HUDEP-2 (cell line): ENCODE results near the gene ABCB11.

Experiments
- DNase-seq, 76 experiments: peaks; one replicate each; lab custom pipeline; 2025; ENCODE audit not compliant: unreplicated experiment in 76 of 76; lab: John Stamatoyannopoulos, UW

ABCB11 gene

DNA sequence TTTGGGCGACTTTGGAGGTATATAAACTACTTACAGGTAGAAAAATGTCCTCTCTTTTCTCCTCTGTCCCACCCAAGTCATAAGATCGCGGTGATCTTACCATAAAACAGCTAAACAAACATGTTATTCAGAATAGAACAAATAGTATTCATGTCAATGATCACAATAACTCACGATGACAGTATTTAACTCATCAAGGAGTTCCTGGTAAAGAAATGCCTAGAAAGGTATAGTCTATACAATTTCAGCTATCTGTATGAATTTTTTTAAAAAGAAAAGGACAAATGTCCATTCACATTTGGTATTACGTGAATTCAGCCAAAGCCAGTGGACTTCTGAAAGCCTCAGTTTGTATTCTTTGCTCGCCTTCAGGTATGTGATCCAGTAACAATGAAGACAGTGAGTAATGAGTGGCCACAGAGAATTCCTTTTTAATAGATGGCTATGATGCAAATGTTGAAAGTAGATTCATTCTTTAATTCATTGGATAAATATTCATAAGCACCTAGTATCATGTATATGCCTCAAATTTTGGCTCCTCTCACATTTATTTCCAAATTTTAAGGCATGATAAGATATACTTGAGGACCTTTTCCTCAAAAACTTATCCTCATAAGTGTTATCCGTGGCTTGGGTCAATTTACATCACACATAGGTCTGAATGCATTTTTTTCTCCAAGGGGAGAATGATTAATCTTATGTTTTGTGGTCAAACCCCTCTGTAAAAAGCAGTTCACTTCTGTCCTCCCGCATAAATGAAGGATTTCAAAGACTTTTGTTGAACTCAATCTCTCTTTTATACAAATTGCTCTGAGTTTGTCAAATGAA, 20.3 kb downstream of the ABCB11 start:
- DNase-seq: no peak

DNA sequence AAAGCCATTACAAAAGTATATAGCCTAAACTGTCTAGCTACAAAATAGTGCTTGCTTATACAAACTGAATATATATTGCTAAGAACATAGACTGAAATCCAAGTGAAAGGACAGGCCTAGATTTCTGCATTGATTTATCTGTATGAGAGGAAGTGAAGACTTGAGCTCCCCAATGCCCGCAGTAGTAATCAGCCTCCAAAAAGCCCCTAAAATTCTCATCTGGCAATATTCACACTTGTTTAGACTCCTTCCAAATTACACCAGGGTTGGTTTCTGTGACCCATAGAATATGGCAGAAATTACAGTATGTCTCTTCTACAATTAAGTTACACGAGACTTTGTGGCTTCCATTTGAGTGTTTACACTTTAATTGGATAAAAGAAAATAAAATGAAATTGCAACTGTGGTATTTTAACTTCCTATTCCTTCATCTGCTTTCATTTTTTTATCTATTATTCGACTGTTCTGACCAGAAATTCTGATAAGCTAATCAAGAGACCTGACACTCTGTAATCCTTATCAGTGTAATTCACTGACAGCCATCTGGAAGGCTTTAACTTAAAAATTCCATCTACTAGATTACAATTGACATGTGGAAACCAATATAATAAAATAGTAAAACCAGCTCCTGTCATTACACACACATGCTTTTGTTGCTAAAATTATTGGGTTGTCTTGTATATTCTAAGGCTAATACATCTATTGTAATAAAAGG, 21.1 kb downstream of the ABCB11 start:
- peak in 3 of 76 experiments; percentile 8 to 18 (median 12) for DNase-seq

DNA sequence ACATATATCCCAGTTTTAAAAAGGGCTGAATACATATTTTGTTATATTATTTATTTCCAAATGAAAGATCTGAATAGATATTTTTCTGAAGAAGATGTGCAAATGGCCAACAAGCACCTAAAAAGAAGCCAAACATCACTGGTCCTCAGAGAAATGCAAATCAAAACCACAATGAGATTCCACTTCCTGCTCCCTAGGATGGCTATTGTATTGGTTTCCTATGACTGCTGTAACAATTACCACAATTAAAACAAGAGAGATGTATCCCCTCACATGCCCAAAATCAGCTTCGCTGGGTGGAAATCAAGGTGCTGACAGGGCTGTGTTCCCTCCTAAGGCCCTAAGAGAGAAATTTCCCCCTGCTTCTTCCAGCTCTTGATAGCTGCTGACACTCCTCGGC, 23.2 kb downstream of the ABCB11 start:
- DNase-seq: no peak

DNA sequence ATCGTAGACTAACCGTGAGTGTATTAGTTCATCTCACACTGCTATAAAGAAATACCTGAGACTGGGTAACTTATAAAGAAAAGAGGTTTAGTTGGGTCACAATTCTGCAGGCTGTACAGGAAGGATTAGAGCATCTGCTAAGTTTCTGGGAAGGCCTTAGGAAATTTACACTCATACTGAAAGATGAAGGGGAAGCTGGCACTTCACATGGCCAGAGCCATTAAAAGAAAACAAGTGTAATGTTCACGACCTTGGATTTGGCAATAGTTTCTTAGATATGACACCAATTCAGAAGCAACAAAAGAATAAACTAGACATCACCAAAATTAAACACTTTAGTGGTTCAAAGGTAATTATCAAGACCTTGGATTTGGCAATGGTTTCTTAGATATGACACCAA, 23.8 kb downstream of the ABCB11 start:
- no peak for DNase-seq

DNA sequence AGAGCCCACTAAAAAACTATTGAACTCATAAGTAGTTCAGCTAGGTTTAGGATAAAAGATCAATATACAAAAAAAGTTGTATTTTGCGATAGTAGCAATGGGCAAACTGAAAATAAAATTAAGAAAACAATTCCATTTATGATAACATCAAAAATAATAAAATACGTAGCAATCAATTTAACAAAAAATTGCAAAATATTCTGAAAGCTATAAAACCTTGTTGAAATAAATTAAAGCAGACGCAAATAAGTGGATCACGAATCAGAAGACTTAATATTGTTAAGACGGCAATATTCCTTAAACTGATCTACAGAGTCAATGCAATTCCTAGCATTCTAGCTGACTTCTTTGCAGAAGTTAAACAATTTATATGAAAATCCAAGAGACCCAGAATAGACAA, 24.5 kb downstream of the ABCB11 start:
- no peak for DNase-seq

DNA sequence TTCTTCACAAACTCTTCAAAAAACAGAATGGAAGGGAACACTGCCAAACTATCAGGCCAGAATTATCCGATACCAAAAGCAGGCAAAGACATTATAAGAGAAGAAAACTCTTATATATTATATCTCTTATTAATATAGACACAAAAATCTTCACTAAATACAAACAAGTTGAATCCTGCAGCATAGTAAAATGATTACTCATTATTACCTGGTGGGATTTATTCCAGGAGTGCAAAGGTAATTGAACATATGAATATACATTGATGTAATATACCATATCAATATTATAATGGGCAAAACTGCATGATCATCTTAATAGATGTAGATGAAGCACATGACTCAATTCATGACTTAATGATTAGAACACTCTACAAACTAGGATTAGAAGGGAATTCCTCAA, 25.1 kb downstream of the ABCB11 start:
- DNase-seq: no peak

DNA sequence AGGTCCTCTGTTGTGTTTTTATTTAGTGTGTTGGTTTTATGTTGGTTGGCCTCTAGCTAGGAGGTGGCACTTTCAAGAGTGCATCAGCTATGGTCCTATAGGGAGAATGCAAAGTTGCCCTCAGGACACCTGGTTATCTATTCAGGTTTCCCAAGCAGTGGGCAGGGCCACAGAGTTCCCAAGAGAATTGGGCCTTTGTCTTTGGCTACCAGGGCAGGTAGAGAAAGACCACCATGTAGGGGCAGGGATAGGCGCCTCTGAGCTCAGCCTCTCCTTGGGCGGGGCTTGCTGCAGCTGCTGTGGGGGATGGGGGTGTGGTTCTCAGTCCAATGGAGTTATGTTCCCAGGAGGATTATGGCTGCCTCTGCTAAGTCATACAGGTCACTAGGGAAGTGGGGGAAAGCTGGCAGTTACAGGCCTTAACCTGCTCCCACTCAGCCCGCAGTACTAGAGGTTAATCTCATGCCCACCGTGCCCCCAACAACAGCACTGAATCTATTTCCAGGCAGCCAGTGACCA, 26.0 kb downstream of the ABCB11 start:
- no peak for DNase-seq

DNA sequence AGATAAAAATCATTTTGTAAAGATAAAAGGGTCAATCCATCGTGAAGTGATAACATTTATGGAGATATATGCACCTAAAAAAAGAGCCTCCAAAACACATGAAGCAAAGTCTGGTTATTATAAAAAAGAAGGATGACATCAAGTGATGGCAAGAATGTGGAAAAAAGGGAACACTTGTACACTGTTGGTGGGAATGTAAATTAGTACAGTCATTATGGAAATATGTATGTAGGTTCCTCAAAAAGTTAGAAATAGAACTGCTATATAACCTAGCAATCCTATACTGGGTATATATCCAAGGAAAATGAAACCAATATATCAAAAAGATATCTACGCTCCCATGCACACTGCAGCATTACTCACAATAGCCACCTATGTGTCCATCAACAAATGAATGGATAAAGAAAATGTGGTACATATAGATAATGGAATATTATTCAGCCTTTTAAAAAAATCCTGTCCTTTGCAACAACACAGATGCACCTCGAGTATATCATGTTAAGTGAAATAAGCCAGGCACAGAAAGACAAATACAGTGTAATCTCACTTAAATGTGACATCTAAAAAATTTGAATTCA, 28.9 kb downstream of the ABCB11 start:
- DNase-seq: no peak

DNA sequence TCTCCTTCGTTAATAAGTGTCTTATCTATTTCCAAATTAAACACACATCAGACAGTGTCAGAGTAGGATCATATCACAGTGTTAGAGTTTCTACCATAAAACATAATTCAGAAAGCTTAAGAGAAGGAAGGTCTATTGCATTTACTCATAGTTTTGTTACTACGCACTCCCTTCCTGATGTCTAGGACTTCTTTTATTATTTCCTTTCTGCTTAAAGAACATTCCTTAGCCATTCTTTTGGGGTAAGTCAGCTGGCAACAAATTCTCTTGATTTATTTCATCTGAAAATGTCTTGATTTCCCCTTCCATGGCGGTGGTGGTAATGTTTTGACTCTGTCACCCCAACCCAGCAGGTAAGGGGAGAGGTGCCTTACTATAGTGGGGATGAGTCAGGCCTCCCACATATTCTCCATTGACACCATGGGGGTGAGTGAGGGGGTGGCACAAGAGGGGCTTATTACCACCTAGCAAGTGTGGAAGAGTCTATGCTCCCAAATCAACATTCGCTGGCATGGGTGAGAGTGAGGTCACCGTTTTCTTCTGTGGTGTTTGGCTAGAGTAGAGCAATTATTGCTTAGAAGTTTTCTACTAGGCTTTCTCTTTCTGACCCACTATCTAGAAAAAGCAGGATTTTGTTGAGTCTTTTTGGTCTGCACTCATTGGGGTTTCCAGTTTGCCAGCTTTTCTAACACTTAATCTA, 29.9 kb downstream of the ABCB11 start:
- no peak for DNase-seq

DNA sequence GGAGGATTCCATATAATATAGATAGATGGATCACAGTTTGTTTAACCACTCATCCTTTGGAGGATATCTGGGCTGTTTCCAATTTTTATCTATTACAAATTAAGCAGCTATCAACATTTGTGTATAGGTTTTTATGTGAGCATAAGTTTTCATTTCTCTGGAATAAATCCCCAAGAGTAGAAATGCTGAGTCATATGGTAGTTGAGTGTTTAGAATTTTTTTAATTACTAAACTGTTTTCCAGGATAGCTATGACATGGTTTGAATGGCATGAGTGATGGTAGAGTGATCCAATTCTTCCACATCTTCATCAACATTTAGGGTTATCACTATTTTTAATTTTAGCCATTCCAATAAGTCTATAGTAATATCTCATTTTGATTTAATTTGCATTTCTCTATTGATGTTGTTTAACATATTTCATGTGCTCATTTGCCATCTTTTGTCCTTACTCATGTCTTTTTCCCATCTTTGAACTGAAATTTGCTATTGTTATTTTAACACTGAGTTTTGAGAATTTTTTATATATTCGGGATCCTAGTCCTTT, 31.4 kb downstream of the ABCB11 start:
- no peak for DNase-seq

DNA sequence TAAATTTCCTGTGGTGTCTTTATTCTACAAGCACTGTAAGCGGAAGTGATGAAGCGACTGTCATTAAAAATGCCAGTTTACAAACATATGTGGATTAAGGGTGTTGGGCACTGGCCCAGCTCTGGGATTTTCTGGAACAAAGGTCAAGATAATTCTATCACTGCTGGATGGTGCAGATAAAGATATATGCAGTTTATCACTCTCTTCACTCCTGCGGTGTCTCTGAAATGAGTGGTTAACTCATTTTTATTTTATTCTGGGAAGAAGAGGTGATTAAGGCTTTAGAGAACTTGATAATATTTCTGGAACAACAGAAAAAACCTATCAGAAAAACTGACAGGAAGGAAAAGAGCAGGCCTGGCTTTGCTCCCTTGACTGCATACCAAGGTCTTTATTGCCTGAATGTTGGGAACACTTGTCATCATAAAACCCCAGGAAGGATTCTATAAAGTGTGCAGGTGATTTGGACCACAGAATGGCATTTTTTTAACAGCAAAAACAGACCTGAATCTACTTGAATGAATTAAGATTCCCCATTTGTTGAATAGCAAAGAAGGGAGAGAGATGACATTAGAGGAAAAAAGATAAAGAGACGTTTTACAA, 32.4 kb downstream of the ABCB11 start:
- peak in 46 of 76 experiments; percentile 6 to 84 (median 34) for DNase-seq

DNA sequence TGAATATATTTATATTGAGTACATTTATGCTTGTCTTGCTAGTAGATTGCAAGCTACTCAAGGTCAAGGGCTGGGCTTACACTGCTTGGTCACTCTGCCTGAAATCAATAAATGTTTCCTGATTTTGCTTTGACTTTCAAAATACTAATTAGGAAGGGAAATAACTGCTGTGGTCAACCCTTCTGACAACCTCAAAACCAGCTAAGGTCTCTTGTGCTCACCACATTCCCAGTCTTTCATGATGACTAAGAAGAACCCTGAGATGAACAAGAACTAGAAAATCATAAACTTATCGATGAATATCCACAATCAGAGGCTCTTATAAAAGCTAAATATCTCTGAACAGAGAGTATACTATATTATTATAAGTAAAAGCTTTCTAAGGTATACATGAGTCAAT, 33.3 kb downstream of the ABCB11 start:
- DNase-seq: no peak

DNA sequence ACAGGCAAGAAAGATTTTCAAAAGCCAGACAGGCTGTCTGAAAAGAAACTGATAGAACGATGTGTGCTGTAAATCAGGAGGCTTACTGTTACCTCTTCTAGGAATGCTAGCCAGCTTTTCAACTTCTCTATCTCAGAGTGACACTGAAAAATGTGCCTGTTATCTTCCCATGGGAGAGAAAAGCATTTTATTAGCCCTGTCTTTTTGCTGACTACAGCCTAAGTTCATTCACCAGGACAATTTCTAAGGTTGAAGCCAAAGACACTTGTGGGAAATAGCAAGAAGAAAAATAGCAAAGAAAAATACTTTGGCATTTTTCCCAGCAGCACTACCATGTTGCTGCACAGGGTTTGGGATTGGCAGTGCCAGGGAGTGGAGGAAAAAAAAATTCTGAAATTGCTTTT, 34.0 kb downstream of the ABCB11 start:
- no peak for DNase-seq

DNA sequence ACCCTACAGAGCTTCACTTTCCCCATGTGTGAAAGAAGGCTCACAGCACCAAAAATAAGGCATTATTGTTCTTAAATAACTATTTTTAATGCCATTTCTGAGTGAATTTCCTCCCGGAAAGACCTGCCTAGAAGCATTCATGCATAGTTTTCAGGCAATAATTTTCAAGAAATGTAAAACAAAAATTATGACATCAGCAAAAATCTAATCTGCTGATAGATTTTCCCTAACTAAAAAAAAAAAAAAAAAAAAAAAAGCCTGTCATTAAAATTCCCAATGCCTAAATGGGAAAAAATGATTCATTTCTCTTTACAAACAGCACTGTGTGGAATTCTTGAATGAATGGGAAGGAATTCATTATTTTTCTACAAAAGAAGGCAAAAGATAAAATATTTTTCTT, 35.4 kb downstream of the ABCB11 start:
- no peak for DNase-seq

DNA sequence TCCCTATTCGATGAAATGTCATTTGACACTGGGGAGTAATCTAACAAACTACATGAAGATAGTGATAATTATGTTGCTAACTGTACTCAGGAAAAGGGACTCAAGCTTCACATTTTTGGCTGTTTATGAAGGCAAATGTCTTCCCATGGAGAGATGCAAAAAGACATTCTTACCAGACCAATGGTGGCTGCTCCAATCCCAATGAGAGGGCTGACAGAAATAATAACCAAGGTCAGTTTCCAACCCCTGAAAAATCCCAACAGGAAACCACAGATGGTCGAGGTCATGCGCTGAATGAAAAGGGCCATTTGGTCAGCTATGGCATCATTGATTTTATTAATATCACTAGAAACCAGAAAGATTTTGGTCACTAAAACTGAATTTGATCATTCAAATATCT, 37.6 kb downstream of the ABCB11 start:
- no peak for DNase-seq

DNA sequence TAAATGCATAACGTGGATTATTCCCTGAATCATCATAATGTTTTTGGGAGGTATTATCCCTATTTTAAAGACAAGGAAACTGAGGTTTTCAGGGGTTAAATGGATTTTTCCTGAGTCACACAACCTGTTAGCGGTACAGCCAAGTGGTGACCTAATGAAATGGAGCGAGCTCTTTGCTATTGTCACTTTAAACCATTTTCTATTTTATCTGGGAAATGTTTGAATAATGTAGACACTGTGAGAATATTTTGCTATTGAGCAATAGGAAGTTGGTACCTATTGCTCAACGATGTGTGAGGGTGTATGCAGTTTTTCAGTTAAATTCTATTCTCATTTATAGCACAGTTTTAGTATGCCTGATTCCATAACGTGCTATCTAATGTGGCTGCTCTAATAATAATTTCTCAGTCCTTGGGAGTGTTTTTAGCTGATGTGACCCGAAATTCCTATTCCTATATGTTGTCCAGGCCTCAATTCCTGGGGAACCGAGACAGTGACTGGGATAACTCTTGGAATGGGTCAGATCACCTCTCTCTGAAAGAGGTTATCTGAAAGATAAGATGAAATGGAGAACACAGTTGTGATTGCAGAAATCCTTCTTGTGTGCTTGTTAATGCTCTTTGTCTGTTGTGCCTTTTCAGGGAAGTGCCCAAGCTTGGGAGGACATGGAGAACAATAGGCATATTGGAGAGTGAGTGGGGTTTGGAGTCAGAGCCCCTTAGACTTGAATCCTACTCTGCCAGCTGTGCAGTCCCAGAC, 38.4 kb downstream of the ABCB11 start:
- no peak for DNase-seq

DNA sequence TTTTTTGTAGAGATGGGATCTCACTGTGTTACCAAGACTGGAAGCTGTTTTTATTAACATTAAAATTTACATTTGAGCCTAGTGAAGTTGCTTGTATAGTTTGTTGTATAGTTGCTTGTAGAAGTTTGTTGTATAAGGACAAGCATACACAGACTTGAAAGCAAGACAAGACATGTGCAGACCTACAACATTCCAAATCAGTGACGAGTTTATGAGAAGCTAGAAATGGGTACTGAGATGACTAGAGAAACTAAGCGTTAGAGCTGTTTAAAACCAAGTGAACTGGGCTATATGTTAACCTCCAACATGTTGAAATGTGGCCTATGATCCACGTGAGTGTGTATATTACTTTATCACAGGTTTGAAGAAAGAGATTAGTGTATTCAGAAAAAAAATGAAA, 39.1 kb downstream of the ABCB11 start:
- no peak for DNase-seq

DNA sequence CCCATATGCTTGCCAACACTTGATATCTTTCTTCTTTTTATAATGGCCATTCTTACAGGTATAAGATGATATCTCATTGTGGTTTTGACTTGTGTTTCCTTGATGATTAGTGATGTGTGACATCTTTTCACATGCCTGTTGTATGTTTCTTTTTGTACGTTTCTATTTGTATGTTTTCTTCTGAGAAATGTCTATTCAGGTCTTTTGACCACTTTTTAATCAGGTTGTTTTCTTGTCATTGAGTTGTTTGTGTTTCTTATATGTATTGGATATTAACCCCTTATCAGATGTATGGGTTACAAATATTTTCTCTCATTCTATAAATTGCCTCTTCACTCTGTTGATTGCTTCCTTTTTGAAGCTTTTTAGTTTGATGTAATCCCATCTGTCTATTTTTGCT, 42.4 kb downstream of the ABCB11 start:
- no peak for DNase-seq

DNA sequence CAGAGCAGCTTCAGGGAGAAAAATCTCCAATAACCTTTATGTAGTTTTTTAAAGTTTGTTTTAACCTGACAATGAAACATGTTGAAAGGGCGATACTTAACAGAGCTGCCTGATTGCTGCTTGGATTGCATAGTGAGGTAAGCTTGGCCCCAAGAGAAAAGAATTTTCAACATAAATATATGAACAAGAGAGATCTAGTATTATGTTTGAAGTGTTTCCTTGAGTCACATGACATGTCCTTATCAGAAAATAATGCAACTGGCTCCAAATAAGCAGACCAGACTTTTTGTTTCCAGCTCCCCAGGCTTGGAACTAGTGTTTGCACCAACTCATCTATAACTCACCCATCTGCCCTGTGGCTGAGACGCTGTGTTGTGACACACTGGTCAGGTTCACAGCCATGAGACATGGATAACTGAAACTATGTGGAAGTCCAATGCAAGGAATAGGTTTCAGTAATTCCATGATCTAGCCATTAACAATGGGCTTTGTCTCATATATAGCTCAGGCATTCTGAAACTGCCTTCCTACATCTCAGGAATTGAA, 44.7 kb downstream of the ABCB11 start:
- DNase-seq: no peak
